KMS-11 (cell line): ENCODE results near the gene GYG2.

Experiments used
- H2AFZ ChIP-seq: fragments of 200-600 bp; sonication (generic); 2 replicates; pipeline ENCODE4 v1.6.1; 2016; ENCODE audit warnings: antibody characterized with exemption, mixed run types, low read depth
- H3K27ac ChIP-seq: fragments of 200-600 bp; sonication (generic); 2 replicates; pipeline ENCODE4 v1.6.1; 2016; ENCODE audit warnings: mild to moderate bottlenecking, mixed run types
- H3K27me3 ChIP-seq: fragments of 200-600 bp; sonication (generic); 2 replicates; pipeline ENCODE4 v1.6.1; 2017; ENCODE audit warnings: mild to moderate bottlenecking, low read depth, mixed run types, moderate library complexity; ENCODE audit not compliant: insufficient read depth
- H3K36me3 ChIP-seq: fragments of 200-600 bp; sonication (generic); 2 replicates; pipeline ENCODE4 v1.6.1; 2017; ENCODE audit warnings: mild to moderate bottlenecking, mixed run types; ENCODE audit not compliant: insufficient read depth
- H3K4me1 ChIP-seq: fragments of 200-600 bp; sonication (generic); 2 replicates; pipeline ENCODE4 v1.6.1; 2016; ENCODE audit warnings: mild to moderate bottlenecking, low read depth, mixed run types; ENCODE audit not compliant: poor library complexity, severe bottlenecking
- H3K4me2 ChIP-seq: fragments of 200-600 bp; sonication (generic); 2 replicates; pipeline ENCODE4 v1.7.0; 2016; ENCODE audit warnings: mild to moderate bottlenecking, mixed run types
- H3K4me3 ChIP-seq: fragments of 200-600 bp; sonication (generic); IDR thresholded peaks from 2 replicates; pipeline ENCODE4 v1.6.1; 2017; ENCODE audit warnings: low read depth, low read length, mixed read lengths; ENCODE audit not compliant: insufficient read depth
- H3K79me2 ChIP-seq: fragments of 200-600 bp; sonication (generic); 2 replicates; pipeline ENCODE4 v1.6.1; 2016; ENCODE audit warnings: low read depth, mixed run types; ENCODE audit not compliant: insufficient read depth
- H3K9ac ChIP-seq: fragments of 200-600 bp; sonication (generic); 2 replicates; pipeline ENCODE4 v1.6.1; 2016; ENCODE audit warnings: mild to moderate bottlenecking, mixed run types
- H4K20me1 ChIP-seq: fragments of 200-600 bp; sonication (generic); 2 replicates; pipeline ENCODE4 v1.6.1; 2016; ENCODE audit warnings: mild to moderate bottlenecking, mixed run types; ENCODE audit not compliant: insufficient read depth
- TF ChIP-seq, protein P1 (sequence below): fragments of 200-600 bp; sonication (generic); conservative IDR thresholded peaks from 2 replicates; pipeline ENCODE4 v1.6.1; 2017; ENCODE audit warnings: low read depth, mild to moderate bottlenecking, antibody characterized with exemption, low read length, moderate library complexity, mixed read lengths

The GYG2 gene

GRCh38 chrX:2857566-2857965 is 28.8 kb downstream of the GYG2 start:
- TF ChIP-seq, protein P1, sequence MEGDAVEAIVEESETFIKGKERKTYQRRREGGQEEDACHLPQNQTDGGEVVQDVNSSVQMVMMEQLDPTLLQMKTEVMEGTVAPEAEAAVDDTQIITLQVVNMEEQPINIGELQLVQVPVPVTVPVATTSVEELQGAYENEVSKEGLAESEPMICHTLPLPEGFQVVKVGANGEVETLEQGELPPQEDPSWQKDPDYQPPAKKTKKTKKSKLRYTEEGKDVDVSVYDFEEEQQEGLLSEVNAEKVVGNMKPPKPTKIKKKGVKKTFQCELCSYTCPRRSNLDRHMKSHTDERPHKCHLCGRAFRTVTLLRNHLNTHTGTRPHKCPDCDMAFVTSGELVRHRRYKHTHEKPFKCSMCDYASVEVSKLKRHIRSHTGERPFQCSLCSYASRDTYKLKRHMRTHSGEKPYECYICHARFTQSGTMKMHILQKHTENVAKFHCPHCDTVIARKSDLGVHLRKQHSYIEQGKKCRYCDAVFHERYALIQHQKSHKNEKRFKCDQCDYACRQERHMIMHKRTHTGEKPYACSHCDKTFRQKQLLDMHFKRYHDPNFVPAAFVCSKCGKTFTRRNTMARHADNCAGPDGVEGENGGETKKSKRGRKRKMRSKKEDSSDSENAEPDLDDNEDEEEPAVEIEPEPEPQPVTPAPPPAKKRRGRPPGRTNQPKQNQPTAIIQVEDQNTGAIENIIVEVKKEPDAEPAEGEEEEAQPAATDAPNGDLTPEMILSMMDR = no peak
- H3K4me2 ChIP-seq = no peak overlapping the region
- no peaks in the 10 kb centered on the region for H4K20me1 ChIP-seq
- H3K27me3 ChIP-seq = no peaks in the 10 kb centered on the region
- no peaks in the 10 kb centered on the region for H3K4me1 ChIP-seq
- H3K36me3 ChIP-seq = no peaks in the 10 kb centered on the region
- no peaks in the 10 kb centered on the region for H3K79me2 ChIP-seq
- no peak overlapping the region for H3K27ac ChIP-seq
- H3K4me3 ChIP-seq = no peak overlapping the region
- H3K9ac ChIP-seq = no peak overlapping the region
- no peak overlapping the region for H2AFZ ChIP-seq

- Histone ChIP-seq H3K27ac (no peak overlapping the region), H3K4me2 (no peak overlapping the region), H2AFZ (no peak overlapping the region), H3K36me3 (no peaks in the 10 kb centered on the region), H4K20me1 (no peaks in the 10 kb centered on the region), H3K79me2 (no peaks in the 10 kb centered on the region), H3K27me3 (no peaks in the 10 kb centered on the region), H3K4me1 (no peaks in the 10 kb centered on the region), H3K4me3 (no peak overlapping the region), H3K9ac (no peak overlapping the region)
- TF ChIP-seq, protein P1 = no peak
Measured at GRCh38 chrX:2859197-2859797, 30.6 kb downstream of the GYG2 start.

GRCh38 chrX:2862404-2862803 is 33.7 kb downstream of the GYG2 start:
- Histone ChIP-seq H3K4me2 (no peak overlapping the region), H2AFZ (no peak overlapping the region), H3K9ac (no peak overlapping the region), H4K20me1 (no peaks in the 10 kb centered on the region), H3K79me2 (no peaks in the 10 kb centered on the region), H3K4me1 (no peaks in the 10 kb centered on the region), H3K27ac (no peak overlapping the region), H3K4me3 (no peak overlapping the region), H3K27me3 (no peaks in the 10 kb centered on the region), H3K36me3 (no peaks in the 10 kb centered on the region)
- TF ChIP-seq, protein P1 = no peak

DNA sequence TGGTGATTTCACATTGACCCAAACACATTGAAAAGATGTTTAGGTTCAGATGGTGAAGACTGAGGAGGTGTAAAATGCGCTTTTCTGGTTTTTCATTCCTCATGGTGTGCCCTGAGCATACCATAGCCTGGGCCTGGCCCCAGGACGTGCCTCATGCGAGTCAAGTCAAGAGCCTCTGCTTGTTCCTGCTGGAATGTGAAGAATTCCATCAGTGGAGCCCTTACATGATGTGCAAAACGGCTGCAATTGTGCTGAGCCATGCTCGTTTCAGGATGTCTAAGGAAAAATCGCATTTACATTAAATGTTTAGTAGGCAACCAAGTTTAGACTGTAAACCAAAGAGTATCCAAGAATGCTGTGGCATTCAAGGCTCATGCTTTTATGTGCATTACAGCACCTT is 34.9 kb downstream of the GYG2 start:
- no peaks in the 10 kb centered on the region for H4K20me1 ChIP-seq
- no peak overlapping the region for H3K4me3 ChIP-seq
- H3K27ac ChIP-seq = no peak overlapping the region
- H3K79me2 ChIP-seq = no peaks in the 10 kb centered on the region
- no peak overlapping the region for H3K9ac ChIP-seq
- no peaks in the 10 kb centered on the region for H3K27me3 ChIP-seq
- no peaks in the 10 kb centered on the region for H3K4me1 ChIP-seq
- H2AFZ ChIP-seq = no peak overlapping the region
- TF ChIP-seq, protein P1 = no peak
- H3K4me2 ChIP-seq = no peak overlapping the region
- H3K36me3 ChIP-seq = no peaks in the 10 kb centered on the region
